CD4-positive, alpha-beta T cell treated with Interleukin-21 for 1 hour (primary cell): ENCODE data around the gene SPI1.

Source experiments
- DNase-seq: peaks from one replicate; pipeline ENCODE4 v3.0.0-alpha.2; 2020

SPI1 gene

DNA sequence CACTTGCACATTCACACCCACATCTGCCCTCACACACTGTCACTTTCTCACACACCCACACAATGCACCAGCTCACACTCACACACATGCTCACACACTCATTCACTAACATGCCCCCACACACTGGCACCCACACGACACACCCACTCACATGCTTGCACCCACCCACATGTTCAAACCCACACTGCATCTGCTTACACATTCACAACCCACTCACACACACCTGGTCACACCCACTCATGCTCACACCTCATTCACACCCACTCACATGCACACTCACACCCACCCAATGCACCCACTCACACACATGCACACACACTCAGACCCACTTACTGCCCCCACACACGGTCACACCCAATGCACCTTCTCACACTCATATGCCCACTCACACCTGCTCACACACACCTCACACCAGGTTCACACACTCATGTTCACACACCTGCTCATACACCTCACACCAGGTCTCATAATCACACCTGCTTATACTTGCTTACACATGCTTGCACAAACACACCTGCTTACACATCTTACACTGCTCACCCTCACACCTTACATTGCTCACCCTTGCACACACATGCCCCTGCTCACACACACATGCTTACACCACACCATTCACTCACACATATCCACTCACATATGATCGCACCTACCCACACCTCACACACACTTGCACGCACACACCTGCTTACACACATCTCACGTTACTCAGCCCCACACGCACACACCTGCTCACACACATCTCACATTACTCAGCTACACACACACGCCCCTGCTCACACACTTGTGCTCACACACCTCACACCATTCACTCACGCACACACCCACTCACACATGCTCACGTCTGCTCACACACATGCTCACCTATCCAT, 22.0 kb downstream of the SPI1 start:
- no peak for DNase-seq

DNA sequence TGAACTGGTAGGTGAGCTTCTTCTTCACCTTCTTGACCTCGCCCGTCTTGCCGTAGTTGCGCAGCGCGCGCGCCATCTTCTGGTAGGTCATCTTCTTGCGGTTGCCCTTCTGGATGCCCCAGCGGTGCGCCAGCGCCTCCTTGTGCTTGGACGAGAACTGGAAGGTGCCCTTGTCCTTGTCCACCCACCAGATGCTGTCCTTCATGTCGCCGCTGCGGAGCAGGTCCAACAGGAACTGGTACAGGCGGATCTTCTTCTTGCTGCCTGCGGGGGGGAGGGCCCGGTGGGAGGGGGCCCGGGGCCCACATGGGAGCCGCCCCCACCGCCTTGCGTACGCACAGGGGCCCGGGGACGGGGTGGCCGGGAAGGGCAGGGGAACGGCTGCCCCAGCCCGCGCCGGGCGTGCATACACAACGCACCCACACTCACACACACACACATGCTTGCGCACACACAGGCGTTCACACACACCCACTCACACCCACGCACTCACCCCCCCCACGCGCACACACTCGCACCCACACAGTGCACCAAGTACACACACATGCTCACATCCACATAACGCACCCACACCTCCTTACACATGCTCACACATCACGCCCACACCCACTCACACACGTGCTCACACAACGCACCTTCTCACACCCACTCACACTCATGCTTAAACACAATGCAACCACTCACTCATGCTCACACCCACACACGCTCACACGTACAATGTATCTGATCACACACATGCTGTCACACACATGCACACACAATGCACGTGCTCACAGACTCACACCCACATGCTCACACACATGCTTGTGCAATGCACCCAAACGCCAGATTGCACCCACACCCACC, 22.8 kb downstream of the SPI1 start:
- peak; percentile 12 for DNase-seq

DNA sequence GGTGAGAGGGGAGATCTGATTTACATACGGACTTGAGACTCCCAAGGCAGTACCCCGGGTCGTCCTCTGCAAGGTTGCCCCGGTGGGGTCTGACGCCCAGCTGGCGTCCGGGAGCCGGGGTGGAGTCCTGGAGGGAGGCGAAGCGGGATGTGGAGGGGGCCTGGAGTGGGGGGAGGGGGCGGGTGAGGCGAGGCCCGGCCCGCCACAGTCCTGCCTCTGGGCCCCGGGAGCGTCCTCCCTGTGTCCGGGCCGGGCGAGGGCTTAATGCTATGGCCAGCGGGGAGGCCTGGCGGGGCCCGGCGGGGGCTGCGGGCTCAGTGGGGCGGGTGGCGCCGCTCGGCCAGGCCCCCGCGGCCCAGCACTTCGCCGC, 23.4 kb downstream of the SPI1 start:
- no peak for DNase-seq

DNA sequence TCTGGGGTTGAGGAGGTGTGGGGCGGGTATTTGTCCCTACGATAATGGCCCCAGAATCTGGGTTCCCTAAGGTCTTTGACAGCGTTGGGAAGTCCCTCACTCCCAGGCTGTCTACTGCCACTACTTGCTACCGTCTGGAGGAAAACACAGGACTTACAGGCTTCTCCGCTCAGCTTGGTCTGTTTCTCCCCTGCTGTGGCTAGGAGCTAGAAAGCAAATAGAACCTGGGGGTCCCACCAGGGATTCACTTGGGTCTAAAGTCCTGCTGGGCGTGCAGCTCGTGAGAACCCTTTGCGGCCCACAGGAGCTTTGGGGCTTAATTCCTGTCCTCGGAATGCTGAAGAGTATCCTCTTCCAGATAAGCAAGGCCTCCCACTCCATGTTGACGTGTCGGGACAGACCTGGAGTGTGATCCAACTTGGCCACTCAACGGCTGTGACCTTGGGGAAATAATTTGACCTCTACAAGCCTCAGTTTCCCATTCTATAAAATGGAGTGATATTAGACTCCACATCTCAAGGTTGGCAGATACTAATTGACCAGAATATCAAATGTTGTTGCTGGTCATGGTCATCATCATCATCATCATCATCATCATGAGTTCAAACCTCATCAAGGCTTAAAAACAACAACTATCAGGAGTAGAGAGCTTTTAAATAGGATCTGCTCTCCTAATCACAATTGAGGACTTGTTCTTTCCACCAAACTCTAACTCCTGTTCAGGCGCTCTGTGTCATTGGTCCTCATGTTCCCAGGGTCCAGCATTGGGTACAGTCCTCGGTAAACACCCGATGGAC, 24.2 kb downstream of the SPI1 start:
- no peak for DNase-seq

DNA sequence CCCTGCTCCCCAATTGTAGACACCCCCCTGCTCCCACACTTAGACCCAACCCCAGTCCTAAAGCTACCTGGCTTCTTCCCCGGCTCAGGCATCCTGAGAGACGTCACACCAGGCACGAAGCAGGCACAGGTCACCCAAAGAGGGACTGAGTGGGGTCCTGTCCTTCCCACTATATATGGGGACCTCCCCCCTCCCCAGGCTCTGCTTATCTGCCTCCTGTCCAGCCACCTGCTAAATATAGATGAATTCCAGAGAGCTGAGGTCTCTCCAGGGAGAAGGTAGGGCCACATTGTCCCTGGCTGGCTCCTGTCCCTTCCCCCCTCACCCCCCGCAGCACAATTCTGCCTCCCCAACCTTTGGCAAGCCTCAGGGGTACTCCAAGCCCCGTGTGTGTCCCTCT, 25.8 kb downstream of the SPI1 start, which contains the start of gene MYBPC3:
Gene MYBPC3 (minus strand): TSS at position 147 of the 400 bp plus-strand sequence. CDS start 55 bp downstream, at position 92.
- no peak for DNase-seq

DNA sequence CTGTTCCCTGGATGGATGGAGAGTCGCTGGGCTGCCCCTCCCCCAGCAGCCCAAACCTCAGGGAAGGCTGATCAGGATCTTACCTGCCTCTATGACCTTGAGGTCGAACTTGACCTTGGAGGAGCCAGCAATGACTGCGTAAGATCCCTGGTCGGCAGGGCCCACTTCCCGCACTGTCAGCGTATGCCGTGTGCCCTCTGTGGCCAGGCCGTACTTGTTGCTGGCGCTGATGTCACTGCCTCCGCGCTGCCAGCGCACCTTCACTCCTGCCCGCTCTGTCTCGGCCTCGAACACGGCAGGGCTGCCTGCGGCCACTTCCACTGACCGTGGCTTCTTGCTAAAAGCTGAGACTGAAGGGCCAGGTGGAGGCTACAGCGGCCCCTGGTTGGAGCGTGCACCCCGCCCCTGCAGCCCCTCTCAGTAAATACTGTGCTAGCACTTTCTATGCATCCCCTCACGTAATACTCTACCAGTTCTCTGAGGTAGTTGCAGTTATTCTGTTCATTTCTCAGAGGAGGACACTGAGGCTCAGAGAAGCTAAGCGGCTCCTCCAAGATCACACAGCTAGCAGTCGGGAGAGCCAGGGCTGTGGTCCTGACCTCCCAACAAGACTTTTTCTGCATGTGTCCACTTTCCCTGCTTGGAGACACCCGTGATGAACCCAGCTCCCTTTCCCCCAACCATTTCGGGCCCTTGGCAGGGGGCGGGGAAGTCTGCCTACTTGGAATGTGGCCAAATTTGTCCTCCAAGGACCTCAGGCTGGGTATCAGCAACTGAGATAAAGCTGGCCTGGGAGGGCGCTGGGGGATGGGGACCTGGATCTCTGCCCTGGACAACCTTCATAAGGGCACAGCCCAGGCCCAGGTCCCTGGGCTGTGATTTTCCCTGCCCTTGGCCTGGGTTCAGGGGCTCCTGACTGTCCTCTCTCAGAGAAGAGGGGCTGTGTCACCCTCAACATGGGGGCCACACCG, 26.9 kb downstream of the SPI1 start:
- DNase-seq, result no peak

DNA sequence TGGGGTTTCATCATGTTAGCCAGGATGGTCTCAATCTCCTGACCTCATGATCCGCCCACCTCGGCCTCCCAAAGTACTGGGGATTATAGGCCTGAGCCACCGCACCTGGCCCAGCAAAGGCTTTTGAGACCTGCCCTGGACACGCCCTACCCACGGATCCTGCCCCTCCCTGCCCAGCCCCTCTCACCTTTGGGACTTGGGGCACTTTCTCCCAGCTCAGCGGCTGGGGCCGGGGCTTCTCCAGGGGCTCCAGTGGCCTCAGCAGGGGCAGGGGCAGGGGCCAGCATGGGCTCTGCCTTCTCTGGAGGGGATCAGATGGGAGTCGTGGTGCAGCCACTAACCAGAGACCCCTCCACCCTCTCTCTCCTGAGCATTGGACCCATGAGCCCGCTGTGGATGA, 28.0 kb downstream of the SPI1 start:
- no peak for DNase-seq

DNA sequence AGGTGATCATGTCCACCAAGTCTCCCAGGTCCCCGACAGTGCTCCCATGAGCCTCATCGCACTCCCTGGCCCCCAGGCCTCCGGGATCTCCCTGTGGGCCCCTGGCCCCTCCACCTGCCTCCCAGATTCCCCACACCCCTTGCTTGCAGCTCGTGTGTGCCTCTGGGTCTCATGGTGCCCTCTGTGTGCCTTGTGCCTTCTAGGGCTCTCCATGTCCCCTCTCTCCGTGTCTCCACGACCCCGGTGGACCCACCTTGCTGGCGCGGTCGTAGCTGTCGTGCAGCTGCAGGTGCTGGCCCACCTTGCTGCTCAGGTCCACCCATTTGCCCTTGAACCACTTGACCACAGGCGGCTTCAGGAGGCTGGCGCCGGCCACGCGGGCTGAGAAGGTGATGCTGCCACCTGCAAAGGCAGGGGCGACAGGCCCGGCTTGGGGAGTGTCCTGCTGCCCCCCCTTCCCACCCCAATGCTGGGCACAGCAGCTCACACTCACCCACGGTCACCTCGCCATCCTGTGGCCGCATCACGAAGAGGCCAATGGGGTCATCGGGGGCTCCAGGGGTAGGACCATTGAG, 28.7 kb downstream of the SPI1 start:
- no peak for DNase-seq

DNA sequence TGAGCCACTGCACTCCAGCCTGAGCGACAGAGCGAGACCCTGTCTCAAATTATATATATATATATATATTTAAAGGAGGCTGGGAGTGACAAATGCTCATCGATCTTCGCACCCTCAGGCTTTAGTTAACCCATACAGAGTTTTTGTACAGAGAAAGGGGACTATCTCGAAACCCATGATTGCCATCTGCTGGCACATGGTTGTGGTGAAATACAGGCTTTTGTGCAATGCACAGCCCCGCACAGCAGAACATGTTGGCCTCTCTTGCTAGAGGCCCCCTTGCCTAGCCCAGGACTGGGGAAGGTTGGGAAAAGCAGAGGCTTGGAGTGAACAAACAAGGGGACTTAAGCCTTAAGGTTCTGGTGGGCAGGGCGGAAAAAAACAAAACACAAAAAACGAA, 29.5 kb downstream of the SPI1 start:
- no peak for DNase-seq

DNA sequence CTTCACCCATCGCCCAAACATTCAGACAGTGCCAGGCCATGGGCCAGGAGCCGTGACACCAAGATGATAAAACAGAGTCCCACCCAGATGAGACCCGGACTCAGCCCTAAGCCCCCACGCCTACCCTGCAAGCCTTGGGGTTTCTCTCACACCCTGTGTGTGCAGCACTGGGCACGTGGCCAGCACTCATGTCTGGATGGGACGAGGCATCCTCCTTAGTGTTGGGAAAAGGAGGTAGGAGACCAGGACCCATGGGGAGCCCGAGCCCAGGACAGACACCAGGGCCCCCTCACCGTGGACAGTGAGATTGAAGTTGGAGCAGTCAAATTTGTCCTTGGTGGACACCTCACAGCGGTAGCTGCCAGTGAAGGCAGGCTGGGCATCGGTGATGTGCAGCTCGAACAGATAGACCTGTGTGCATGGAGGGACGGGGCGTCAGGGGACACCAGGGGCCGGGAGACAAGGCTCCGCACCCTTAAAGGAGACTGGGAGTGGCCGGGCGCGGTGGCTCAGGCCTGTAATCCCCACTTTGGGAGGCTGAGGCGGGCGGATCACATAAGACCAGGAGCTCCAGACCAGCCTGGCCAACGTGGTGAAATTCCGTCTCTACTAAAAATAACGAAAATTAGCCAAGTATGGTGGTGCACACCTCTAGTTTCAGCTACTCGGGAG, 30.1 kb downstream of the SPI1 start:
- DNase-seq, result no peak

DNA sequence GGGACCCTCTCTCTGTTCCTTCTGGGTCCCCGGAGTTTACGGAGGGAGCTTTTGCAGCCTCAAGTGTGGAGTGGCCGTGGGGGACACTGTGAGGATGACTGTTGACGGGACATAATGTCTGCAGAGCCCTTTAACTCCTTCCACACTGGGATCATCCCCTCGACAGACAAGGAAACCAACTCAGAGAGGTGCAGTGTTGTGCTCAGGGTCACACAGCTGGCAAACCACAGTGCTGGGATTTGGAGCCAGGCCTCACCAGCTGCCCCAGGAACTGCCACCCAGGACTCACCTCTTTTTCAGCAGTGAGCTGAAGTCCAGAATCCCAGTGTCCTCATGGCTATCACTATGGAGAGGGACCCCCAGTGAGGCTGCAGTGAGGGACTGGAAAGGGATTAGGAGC, 31.2 kb downstream of the SPI1 start:
- no peak for DNase-seq

DNA sequence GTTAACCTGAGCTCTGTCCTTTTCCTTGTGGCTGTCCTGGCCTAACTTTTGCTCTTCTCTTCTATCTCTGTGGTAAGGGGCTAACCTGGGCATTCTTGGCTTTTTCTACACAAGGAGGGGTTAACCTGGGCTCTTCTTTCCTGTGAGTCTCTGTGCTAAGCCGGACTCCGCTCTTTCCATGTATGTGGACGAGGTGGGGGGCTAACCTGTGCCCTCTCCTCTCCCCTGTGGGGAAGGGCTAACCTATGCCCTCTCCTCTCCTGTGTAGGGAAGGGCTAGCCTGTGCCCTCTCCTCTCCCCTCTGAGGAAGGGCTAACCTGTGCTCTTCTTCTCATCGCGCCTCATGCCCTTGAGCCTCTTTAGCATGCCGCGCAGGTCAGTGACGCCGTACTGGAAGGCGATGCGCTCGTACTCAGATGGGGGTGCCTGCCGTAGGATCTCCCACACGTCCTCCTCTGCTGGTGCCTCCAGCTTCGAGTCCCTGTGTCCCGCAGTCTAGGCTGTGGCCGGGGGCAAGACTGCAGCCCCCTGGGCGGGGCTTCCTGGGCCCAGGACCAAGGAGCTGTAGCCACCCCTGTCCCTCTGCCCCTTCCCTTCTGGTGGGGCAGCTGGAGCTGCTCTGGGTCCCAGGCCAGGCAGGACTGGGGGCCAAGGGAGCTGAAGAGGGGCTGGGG, 32.3 kb downstream of the SPI1 start:
- no peak for DNase-seq

DNA sequence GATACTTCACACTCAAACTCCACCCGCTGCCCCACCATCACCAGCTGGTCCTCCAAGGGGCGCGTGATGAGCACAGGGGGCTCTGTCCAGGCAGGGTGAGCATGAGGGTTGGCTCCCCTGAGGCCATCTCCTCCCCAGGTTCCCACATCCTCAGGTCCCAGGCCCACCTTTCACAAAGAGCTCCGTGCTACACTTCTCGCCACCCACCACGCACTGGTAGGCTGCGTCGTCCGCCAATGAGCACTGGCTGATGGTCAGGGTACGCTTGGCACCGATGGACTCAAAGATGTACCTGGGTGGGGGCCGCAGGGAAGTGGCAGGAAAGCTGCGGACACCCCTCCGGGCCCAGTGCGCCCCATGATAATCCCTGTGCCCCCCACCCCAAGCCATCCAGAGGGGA, 35.5 kb downstream of the SPI1 start:
- no peak for DNase-seq

DNA sequence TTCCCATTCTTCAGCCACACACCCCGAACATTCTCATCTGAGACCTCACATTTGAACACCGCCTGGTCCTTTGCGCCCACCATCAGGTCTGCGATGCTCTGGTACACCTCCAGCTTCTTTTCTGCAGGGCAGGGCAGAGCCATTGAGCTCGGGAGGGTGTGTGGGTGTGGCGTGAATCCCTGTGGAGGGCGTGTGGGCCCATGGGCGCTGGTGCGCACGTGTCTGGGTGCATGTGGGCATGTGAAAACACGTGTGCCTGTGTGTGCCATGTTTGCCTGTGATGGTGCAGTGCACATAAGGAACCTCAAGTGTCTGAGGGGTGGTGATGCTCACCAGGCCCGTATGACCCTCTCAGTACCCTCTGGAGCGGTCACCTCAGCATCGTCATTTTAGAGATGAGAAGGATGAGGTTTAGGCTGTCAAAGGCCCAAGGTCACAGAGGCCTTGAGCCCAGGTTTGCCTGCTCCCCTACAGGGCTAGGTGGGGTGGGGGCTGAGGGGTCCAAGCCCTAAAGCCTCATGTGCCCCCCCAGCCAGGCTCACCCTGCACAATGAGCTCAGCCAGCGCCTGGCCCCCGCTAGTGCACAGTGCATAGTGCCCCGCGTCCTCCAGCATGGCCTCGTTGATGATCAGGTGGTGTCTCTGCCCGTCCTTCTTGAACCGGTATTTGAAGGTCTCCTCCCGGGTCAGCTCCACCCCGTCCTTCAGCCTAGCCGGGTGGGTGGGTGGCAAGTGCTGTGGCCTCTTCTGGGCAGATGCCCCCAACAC, 36.1 kb downstream of the SPI1 start:
- DNase-seq, result no peak

DNA sequence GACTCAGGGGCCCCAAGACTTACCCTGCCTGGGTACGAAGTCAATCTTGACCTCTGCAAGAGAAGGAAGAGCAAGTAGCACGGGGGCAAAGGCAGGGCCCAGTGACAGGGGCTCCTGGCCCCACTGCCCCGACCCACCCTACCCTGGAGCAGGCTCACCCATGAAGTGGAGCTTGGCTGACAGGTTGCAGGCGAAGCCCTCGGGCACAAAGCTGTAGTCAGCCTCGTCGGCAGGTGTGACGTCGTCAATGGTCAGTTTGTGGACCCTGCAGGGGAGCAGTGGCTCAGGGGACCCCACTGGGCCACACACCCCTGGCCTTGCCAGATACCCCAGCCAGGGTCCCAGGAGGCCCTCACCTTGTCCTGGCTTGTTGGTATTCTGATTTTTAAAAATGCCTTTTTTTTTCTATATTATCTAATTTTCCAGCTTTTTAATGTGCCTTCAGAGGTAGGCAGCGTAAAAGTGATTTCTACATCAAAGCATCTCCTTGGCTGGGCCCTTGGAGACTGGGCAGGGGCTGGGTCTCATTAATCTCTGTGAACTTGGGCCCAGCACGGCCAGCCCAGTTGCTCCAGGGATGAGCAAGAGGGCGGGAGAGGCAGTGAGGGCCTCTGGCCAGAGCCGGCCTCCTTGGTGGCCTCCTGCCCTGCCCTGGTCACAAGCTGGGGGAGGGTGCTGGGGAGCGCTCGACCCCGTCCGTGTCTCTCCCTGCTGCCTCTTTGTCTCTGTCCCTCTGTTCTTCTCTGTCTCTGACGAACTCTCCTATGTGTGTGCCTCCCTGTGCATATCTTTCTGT, 37.2 kb downstream of the SPI1 start:
- DNase-seq, result no peak

DNA sequence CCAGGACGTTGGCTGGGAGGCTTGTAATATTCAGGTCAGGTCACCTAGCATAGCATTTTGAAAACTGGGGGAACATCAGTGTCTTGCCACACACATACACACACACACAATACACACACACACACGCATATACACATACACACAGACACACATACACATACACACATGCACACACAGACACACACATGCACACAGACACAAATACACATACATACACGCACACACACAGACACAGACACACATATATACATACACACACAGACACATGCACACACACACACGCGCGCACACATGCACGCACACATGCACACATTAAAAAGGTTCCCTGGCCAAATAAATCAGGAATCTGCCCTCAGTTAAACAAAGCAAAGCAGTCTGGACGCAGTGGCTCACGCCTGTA, 38.3 kb downstream of the SPI1 start:
- no peak for DNase-seq

DNA sequence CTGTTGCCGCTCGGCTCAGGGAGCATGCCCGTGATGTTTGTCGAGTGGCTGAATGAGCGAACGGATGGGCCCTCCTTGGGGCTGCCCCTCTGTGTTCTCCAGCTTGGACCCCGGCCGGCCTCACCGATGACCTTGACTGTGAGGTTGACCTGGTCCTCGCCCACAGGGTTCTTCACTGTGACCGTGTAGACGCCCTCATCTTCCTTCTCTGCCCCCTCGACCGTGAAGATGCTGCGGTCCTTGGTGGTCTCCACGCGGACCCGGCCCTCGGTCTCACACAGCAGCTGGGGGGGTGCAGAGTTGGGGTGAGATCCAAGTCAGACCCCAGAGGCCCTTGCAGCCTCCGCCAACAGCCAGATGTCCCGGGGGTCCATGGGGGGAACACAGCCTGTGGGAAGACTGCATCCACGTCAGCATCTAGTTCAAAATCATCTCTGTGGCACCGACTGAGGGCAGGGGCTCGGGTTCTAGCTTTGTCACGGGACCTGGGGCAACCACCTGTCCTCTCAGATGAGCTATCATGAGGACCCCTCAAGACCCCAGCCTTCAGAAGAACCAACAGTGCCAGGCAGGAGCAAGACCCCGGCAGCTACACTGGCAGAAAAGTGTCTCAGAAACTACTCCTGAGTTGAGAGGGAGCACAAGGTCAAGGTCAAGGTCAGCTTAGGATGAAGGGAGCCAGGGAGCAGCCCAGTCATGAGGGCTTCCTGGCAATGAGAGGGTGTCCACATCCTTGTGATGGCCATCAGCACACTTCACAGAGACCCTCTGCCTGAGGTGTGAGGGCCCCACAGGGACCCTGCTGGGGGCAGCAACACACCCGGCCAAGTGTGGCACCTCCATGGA, 39.7 kb downstream of the SPI1 start:
- no peak for DNase-seq
